Measurements from ENCODE around the gene HERC2.
"Not testable (repeated sequence)": the region's sequence is repeated elsewhere in the genome, so short reads cannot be mapped to it uniquely, and the experiment has no call there.

GRCh38 chr15:28203055-28203828 lies 118.7 kb downstream of the HERC2 start:
- not testable (repeated sequence) for TF ChIP-seq REST (IDR thresholded peaks at IDR 0.05; ENCODE audit: insufficient read depth in 1 of 2, low read depth in 2 of 2, low read length in 1 of 2); CTCF (IDR thresholded peaks at IDR 0.05)
